ENCODE data around the gene SLC13A5.

DNA sequence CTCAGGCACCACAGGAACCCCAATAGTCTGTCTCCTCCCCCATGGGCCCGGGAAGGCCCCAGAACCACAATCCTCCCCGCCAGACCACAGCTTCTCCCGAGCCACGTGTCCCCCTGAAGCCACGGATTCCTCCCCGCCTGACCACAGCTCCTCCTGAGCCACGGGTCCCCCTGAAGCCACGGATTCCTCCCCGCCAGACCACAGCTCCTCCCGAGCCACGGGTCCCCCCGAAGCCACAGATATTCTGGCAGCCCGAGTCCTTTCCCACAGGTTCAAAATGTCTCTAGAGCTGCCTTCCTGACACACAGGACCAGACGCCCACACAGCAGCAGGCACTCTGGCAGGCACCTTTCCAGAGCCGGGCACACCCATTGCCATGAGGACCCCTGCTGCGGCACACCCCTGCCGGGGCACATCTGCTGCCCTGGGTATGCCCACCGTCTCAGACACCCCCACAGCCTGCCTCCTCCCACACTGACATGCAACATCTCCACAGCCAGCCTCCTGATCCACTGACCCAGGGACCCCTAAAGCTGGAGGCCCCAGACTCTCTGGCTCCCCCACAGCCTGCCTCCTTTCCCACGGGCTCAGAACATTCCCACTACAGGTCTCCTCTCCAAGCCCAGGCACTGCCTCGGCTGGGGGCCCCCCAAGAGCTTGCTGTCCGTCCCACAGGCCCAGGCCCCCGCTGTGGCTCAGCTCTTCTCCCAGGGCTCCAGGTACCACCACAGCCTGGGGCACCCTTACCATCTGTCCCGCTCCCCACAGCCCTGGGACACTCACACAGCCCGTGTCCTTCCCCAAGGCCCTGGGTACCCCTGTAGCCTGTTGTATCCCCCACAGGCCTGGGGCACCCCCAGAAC, 74.9 kb downstream of the SLC13A5 start:
- TF ChIP-seq, protein P1, sequence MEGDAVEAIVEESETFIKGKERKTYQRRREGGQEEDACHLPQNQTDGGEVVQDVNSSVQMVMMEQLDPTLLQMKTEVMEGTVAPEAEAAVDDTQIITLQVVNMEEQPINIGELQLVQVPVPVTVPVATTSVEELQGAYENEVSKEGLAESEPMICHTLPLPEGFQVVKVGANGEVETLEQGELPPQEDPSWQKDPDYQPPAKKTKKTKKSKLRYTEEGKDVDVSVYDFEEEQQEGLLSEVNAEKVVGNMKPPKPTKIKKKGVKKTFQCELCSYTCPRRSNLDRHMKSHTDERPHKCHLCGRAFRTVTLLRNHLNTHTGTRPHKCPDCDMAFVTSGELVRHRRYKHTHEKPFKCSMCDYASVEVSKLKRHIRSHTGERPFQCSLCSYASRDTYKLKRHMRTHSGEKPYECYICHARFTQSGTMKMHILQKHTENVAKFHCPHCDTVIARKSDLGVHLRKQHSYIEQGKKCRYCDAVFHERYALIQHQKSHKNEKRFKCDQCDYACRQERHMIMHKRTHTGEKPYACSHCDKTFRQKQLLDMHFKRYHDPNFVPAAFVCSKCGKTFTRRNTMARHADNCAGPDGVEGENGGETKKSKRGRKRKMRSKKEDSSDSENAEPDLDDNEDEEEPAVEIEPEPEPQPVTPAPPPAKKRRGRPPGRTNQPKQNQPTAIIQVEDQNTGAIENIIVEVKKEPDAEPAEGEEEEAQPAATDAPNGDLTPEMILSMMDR (IDR thresholded peaks at IDR 0.05): no peak
- TF ChIP-seq POLR2A (IDR thresholded peaks at IDR 0.05): no peak
